Loucy (cell line): ENCODE measurements around the gene TSSK2.

ENCODE experiments used
- CTCF ChIP-seq: fragments of 200-600 bp; sonication (generic); conservative IDR thresholded peaks from 2 replicates; pipeline ENCODE4 v1.5.1; 2014; ENCODE audit warnings: mild to moderate bottlenecking, antibody characterized with exemption, low read length
- EZH2phosphoT487 ChIP-seq: fragments of 200-600 bp; IDR thresholded peaks from 2 replicates; pipeline ENCODE4 v1.6.1; 2018; ENCODE audit warnings: antibody characterized with exemption, mild to moderate bottlenecking, moderate library complexity, borderline replicate concordance

GRCh38 chr22:19110646-19111045, 20.5 kb upstream of the TSSK2 start:
- TF ChIP-seq CTCF = no peak
- no peak for TF ChIP-seq EZH2phosphoT487
